Measurements from ENCODE around the gene RGS10.

RGS10 gene

DNA sequence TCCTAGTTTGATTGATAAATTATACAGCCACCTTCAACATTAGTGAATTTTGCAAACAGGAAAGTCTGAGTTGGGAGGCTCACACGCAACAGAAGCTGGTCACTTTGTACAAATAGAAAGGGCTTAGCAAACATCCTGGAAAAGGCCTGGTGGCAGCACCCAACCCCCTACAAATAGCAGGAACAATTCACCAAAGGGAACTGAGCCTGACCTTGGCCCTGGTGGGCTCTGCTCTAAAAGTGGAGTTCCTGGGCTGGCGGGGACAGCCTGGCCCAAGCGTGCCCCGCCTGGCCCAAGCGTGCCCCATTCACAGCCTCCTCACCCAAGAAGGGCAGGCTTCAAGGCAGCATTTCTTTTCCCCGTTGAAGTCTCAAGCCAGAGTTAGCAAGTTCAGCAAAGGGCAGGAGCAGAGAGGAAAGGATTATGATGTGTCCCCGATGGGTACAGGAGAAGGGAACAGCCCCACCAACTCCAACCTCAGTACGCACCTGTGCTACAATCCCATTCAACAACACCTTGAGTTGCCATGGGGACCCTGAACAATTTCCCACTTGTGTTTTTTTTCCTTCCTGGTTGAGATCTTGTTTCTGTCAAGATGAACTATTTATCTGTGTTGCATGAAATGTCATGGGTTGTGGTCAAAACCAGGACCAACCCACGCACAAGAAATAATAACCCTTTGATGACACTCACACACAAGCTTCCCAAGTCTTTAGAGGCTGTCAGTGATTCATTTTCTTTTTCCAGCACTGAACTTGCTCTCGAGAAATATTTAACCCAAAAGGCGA, 43.4 kb downstream of the RGS10 start:
- TF ChIP-seq, protein P1, sequence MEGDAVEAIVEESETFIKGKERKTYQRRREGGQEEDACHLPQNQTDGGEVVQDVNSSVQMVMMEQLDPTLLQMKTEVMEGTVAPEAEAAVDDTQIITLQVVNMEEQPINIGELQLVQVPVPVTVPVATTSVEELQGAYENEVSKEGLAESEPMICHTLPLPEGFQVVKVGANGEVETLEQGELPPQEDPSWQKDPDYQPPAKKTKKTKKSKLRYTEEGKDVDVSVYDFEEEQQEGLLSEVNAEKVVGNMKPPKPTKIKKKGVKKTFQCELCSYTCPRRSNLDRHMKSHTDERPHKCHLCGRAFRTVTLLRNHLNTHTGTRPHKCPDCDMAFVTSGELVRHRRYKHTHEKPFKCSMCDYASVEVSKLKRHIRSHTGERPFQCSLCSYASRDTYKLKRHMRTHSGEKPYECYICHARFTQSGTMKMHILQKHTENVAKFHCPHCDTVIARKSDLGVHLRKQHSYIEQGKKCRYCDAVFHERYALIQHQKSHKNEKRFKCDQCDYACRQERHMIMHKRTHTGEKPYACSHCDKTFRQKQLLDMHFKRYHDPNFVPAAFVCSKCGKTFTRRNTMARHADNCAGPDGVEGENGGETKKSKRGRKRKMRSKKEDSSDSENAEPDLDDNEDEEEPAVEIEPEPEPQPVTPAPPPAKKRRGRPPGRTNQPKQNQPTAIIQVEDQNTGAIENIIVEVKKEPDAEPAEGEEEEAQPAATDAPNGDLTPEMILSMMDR (IDR thresholded peaks at IDR 0.05; ENCODE audit: borderline replicate concordance, control extremely low read depth, extremely low read depth, insufficient read depth, missing control alignments): no peak
- DNase-seq (ENCODE audit: low spot score): no peak
- in situ Hi-C loops (cut with MboI; ENCODE audit: low sequenced_read_pairs, unreplicated experiment): no loop called here

DNA sequence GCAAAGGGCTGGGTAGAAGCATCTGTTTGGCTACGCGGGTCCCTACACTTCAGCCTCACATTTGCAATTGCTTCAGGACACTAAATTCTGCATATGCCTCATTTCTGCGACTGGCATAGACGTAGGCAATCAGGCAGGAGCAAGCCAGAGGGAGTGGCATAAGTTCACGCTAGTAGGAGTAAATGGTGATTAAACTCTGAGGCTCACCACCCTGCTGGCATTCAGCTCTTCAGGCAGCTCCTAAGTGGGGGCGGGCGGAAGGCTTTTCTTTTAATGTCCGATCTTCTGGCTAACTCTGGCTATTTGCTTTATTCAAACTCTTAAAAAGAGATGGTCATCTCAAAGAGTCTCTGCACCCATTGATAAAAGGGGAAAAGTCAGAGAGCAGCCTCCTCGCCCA, 45.3 kb downstream of the RGS10 start:
- in situ Hi-C loops (cut with MboI; ENCODE audit: low sequenced_read_pairs, unreplicated experiment): no loop called here
- TF ChIP-seq, protein P1 (IDR thresholded peaks at IDR 0.05; ENCODE audit: borderline replicate concordance, control extremely low read depth, extremely low read depth, insufficient read depth, missing control alignments): no peak
- DNase-seq (ENCODE audit: low spot score): no peak

DNA sequence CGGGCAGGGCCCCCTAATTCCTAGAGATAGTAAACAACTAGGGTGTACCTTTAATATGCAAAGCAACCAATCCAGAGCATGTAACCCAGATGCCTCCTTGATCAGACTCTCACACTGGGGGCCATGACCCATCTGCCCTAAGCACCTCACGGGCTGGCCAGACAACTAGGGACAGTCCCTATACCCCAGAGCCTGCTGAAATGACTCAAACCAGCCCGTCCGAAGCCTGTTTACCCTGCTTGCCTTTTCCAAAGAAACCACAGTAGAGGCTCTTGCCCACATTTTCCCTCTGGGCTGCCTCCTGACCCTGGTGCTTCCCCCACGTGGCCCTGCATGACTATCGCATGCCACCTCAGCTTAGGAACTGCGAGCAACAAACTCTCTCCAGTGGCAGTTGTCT, 46.2 kb downstream of the RGS10 start:
- in situ Hi-C loops (cut with MboI; ENCODE audit: low sequenced_read_pairs, unreplicated experiment): no loop called here

DNA sequence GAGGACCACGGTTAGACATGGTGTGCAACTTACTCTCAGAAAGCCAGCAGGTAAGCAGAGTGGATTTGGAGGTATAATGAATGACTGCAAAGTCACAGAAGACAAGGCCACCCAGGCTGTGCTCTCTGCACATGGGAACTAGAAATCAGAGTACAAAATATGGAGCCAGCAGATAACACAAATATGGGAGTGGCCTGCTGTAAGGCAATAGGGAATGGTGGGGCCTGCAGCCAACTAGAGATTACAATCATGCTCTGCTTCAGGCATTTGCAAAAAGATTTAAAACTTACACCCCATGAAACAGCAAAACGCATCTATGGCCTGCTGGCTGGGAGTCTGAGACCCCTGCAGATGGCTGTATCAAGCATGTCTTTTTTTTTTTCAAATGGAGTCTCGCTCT, 47.0 kb downstream of the RGS10 start:
- in situ Hi-C loops (cut with MboI; ENCODE audit: low sequenced_read_pairs, unreplicated experiment): no loop called here
- DNase-seq (ENCODE audit: low spot score): no peak
- TF ChIP-seq, protein P1 (IDR thresholded peaks at IDR 0.05; ENCODE audit: borderline replicate concordance, control extremely low read depth, extremely low read depth, insufficient read depth, missing control alignments): no peak

More for the DNA sequence above, 46.2 kb downstream of the RGS10 start:
- TF ChIP-seq, protein P1 (IDR thresholded peaks at IDR 0.05; ENCODE audit: borderline replicate concordance, control extremely low read depth, extremely low read depth, insufficient read depth, missing control alignments): no peak
- DNase-seq (ENCODE audit: low spot score): peak; percentile 58

DNA sequence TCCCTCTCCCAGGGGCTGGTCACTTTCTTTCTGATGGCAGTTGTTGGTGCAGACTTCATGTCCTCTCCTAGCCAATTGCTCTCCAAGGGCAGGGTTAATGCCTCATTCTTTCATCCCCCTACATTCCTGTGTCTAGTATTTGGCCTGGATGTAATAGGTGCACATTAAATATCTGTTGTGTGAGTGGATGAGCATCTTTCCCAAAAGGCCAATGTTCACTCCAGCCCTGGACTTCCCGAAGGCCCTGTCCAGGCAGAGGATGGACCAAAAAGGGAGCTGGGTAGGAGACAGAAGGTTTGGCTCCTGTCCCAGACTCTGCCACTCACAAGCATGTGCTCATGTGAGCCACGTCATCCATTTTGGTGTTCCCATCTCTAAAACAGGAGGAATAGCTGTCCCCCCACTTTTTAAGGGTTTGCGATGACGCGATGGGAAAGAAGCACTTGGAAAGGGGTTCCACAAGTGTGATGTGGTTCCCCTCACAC, 47.5 kb downstream of the RGS10 start:
- DNase-seq (ENCODE audit: low spot score): no peak
- TF ChIP-seq, protein P1 (IDR thresholded peaks at IDR 0.05; ENCODE audit: borderline replicate concordance, control extremely low read depth, extremely low read depth, insufficient read depth, missing control alignments): no peak
- in situ Hi-C loops (cut with MboI; ENCODE audit: low sequenced_read_pairs, unreplicated experiment): no loop called here

DNA sequence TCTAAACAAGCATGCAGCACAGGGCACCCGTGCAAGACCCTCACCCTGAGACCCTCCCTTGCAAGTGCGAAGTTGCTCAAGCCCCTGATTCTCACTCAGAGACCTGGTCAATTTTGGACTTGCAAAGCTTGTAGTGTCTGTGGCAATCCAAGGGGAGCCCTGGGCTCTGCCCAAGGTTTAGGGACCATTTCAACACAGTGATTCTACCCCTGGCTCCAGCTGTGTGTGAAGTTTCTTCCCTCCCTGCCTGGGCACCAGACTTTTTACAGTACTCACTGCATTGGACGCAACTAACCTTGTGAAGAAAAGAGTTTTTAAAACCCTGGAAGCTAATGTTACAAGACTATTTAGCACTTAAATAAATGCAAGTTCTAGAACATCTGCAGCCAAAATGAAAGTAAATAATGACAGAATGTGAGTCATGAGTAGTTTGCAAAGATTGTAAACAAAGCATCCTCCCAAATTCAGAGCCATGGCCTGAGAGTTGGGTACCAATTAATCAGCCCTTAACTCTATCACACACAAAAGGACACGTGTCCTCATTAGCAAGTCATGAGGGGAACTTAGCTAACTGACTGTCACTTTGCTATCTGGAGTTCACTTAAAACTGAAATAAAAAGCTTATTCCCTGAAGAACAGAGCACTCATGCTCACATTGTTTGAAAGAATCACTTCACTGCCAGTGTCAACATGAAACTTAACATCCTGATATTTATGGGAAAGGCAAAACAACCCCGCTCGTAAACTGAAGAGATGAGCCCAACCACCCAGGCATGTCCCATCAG, 48.1 kb downstream of the RGS10 start:
- DNase-seq (ENCODE audit: low spot score): no peak
- in situ Hi-C loops (cut with MboI; ENCODE audit: low sequenced_read_pairs, unreplicated experiment): no loop called here
- TF ChIP-seq, protein P1 (IDR thresholded peaks at IDR 0.05; ENCODE audit: borderline replicate concordance, control extremely low read depth, extremely low read depth, insufficient read depth, missing control alignments): no peak
